ENCODE measurements around the gene PDE6D.

PDE6D gene

DNA sequence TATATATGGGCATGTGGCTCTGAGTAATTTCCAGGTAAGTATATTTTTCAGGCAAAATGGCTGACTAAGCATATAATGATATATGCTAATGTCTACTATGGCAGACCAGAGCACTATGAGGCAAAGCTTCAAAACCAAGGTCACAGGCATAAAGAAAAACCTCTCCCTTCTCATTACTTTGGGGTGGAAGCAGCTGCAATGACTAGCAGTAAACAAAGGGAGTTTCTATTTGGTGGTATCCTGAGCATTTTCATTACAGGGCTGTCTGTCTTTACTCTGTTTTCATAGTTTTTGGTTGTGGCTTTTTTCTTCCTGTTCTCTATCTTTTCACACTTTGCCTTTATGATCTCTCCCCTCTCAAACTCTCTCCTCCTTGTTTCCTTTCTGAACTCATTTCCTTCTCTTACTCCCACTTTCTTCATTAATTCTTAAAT is 15.6 kb downstream of the PDE6D start:
- Histone ChIP-seq H3K9ac (ENCODE audit: low read length) (no peak overlapping the region), H3K4me3 (ENCODE audit: low read length) (no peak overlapping the region), H3K27me3 (ENCODE audit: low read depth, low read length) (no peaks in the 10 kb centered on the region), H3K36me3 (replicated peaks; ENCODE audit: low read depth, low read length) (no peaks in the 10 kb centered on the region), H3K27ac (ENCODE audit: low read length) (no peak overlapping the region), H3K4me2 (ENCODE audit: low read length) (no peak overlapping the region), H2AFZ (ENCODE audit: low read depth, low read length) (no peak overlapping the region), H4K20me1 (ENCODE audit: insufficient read depth, low read length) (no peaks in the 10 kb centered on the region), H3K4me1 (ENCODE audit: low read length) (peaks cover 17% of the 10 kb centered on the region), H3K79me2 (ENCODE audit: low read length) (0 out of 2 replicates have a peak, but pooled peaks cover 4% of the 10 kb centered on the region), H3K9me3 (ENCODE audit: insufficient read depth, low read length) (no peaks in the 10 kb centered on the region)
- TF ChIP-seq, protein P1, sequence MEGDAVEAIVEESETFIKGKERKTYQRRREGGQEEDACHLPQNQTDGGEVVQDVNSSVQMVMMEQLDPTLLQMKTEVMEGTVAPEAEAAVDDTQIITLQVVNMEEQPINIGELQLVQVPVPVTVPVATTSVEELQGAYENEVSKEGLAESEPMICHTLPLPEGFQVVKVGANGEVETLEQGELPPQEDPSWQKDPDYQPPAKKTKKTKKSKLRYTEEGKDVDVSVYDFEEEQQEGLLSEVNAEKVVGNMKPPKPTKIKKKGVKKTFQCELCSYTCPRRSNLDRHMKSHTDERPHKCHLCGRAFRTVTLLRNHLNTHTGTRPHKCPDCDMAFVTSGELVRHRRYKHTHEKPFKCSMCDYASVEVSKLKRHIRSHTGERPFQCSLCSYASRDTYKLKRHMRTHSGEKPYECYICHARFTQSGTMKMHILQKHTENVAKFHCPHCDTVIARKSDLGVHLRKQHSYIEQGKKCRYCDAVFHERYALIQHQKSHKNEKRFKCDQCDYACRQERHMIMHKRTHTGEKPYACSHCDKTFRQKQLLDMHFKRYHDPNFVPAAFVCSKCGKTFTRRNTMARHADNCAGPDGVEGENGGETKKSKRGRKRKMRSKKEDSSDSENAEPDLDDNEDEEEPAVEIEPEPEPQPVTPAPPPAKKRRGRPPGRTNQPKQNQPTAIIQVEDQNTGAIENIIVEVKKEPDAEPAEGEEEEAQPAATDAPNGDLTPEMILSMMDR (IDR thresholded peaks at IDR 0.05; ENCODE audit: low read depth, low read length): no peak
- no peak for TF ChIP-seq EZH2phosphoT487 (IDR thresholded peaks at IDR 0.05; ENCODE audit: low read depth)

DNA sequence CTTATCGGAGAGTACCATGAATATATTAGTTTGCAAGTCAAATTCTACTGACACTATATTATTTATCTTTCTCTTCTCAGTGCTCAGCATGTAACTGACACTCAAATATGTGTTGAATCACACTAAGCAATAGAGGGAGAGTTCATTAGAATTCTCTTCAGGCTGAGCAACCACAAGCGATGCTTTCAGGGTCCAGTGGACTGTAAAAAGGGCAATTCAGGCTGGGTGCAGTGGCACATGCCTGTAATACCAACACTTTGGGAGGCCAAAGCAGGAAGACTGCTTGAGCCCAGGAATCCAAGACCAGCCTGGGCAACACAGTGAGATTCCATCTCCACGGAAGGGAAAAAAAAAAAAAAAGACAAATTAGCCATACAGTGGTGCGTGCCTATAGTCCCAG is 16.3 kb downstream of the PDE6D start:
- Histone ChIP-seq H3K4me1 (ENCODE audit: low read length) (peaks cover 10% of the 10 kb centered on the region), H3K79me2 (ENCODE audit: low read length) (0 out of 2 replicates have a peak, but pooled peaks cover 4% of the 10 kb centered on the region), H3K4me2 (ENCODE audit: low read length) (no peak overlapping the region), H3K27ac (ENCODE audit: low read length) (no peak overlapping the region), H3K9me3 (ENCODE audit: insufficient read depth, low read length) (no peaks in the 10 kb centered on the region), H3K9ac (ENCODE audit: low read length) (no peak overlapping the region), H3K27me3 (ENCODE audit: low read depth, low read length) (no peaks in the 10 kb centered on the region), H3K4me3 (ENCODE audit: low read length) (no peak overlapping the region), H3K36me3 (replicated peaks; ENCODE audit: low read depth, low read length) (no peaks in the 10 kb centered on the region), H4K20me1 (ENCODE audit: insufficient read depth, low read length) (no peaks in the 10 kb centered on the region), H2AFZ (ENCODE audit: low read depth, low read length) (no peak overlapping the region)
- TF ChIP-seq, protein P1 (IDR thresholded peaks at IDR 0.05; ENCODE audit: low read depth, low read length): no peak
- TF ChIP-seq EZH2phosphoT487 (IDR thresholded peaks at IDR 0.05; ENCODE audit: low read depth): no peak

DNA sequence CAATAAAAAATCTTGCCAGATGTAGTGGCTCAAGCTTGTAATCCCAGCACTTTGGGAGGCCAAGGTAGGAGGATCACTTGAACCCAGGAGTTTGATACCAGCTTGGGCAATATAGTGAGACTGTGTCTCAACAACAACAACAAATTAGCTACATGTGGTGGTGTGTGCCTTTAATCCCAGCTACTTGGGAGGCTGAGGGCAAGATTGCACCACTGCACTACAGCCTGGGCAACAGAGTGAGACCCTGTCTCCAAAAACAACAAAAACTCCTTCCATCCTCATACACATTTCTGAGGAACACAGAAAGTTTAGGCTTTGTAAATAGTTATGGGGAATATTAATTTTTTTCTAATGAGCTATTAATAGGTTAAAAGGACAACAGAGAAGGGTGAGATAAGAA is 17.0 kb downstream of the PDE6D start:
- peaks cover 3% of the 10 kb centered on the region for H3K4me1 ChIP-seq (ENCODE audit: low read length)
- H3K9me3 ChIP-seq (ENCODE audit: insufficient read depth, low read length): no peaks in the 10 kb centered on the region
- TF ChIP-seq EZH2phosphoT487 (IDR thresholded peaks at IDR 0.05; ENCODE audit: low read depth): no peak
- TF ChIP-seq, protein P1 (IDR thresholded peaks at IDR 0.05; ENCODE audit: low read depth, low read length): no peak
- no peaks in the 10 kb centered on the region for H4K20me1 ChIP-seq (ENCODE audit: insufficient read depth, low read length)
- H3K36me3 ChIP-seq (replicated peaks; ENCODE audit: low read depth, low read length): no peaks in the 10 kb centered on the region
- no peak overlapping the region for H3K4me2 ChIP-seq (ENCODE audit: low read length)
- no peak overlapping the region for H3K27ac ChIP-seq (ENCODE audit: low read length)
- H3K79me2 ChIP-seq (ENCODE audit: low read length): no peaks in the 10 kb centered on the region
- no peak overlapping the region for H3K9ac ChIP-seq (ENCODE audit: low read length)
- no peaks in the 10 kb centered on the region for H3K27me3 ChIP-seq (ENCODE audit: low read depth, low read length)
- H2AFZ ChIP-seq (ENCODE audit: low read depth, low read length): no peak overlapping the region
- H3K4me3 ChIP-seq (ENCODE audit: low read length): no peak overlapping the region

- Histone ChIP-seq H2AFZ (ENCODE audit: low read depth, low read length) (no peak overlapping the region), H3K4me3 (ENCODE audit: low read length) (no peak overlapping the region), H3K4me2 (ENCODE audit: low read length) (no peak overlapping the region), H3K27ac (ENCODE audit: low read length) (no peak overlapping the region), H3K27me3 (ENCODE audit: low read depth, low read length) (no peaks in the 10 kb centered on the region), H3K9ac (ENCODE audit: low read length) (no peak overlapping the region), H3K36me3 (replicated peaks; ENCODE audit: low read depth, low read length) (no peaks in the 10 kb centered on the region), H3K9me3 (ENCODE audit: insufficient read depth, low read length) (no peaks in the 10 kb centered on the region), H4K20me1 (ENCODE audit: insufficient read depth, low read length) (no peaks in the 10 kb centered on the region), H3K79me2 (ENCODE audit: low read length) (no peaks in the 10 kb centered on the region), H3K4me1 (ENCODE audit: low read length) (no peaks in the 10 kb centered on the region)
- TF ChIP-seq, protein P1 (IDR thresholded peaks at IDR 0.05; ENCODE audit: low read depth, low read length): no peak
- TF ChIP-seq EZH2phosphoT487 (IDR thresholded peaks at IDR 0.05; ENCODE audit: low read depth): no peak
Observed at GRCh38 chr2:231761735-231762134, 19.3 kb downstream of the PDE6D start.

All from OCI-LY3 (cell line).